Measurements from ENCODE around the gene BANP. TPM values are rescaled to one million over a fixed set of nuclear protein-coding genes. Genes with fewer than 3 reads are reported as not detected.

The BANP gene
- total and polyA plus RNA-seq, 2 donors (not counting 3 experiments of a cell fraction or from before 2014, with no cell fraction given) = 22.4 to 33.8 TPM

GRCh38 chr16:87963400-87963799 is 12.2 kb downstream of the BANP start:
- Histone ChIP-seq H4K20me1 (replicated peaks; ENCODE audit: control insufficient read depth, extremely low read depth, insufficient read depth, low read length) (no peaks in the 10 kb centered on the region), H3K27ac (ENCODE audit: insufficient read depth, low read depth, low read length) (peak overlapping the region; percentile 94), H3K4me2 (ENCODE audit: insufficient read depth, low read length) (peak overlapping the region; percentile 79), H3K27me3 (ENCODE audit: control insufficient read depth in 2 of 2, insufficient read depth in 2 of 2, low read length in 2 of 2) (no peaks in the 10 kb centered on the region), H3K9me3 (replicated peaks; ENCODE audit: control insufficient read depth, insufficient read depth, low read length) (no peaks in the 10 kb centered on the region), H3K9ac (replicated peaks; ENCODE audit: extremely low read depth, insufficient read depth, low read length) (peak overlapping the region; percentile 95), H3K36me3 (ENCODE audit: control insufficient read depth in 2 of 2, extremely low read depth in 1 of 2, insufficient read depth in 2 of 2, low read length in 2 of 2) (no peaks in the 10 kb centered on the region), H3K79me2 (ENCODE audit: control insufficient read depth, insufficient read depth, low read length) (peaks cover 66% of the 10 kb centered on the region), H3K4me1 (ENCODE audit: control insufficient read depth, extremely low read depth, insufficient read depth, low read length) (peaks cover 32% of the 10 kb centered on the region), H3K4me3 (replicated peaks in 1 of 3; ENCODE audit: insufficient read depth in 1 of 3, low read depth in 1 of 3, low read length in 3 of 3) (peak overlapping the region in 1 of 3 experiments; percentile 18), H3K9me1 (replicated peaks; ENCODE audit: control insufficient read depth, extremely low read depth, insufficient read depth, low read length) (no peaks in the 10 kb centered on the region), H2AFZ (ENCODE audit: low read depth, low read length) (peak overlapping the region; percentile 10)
- ChIA-PET POLR2A (interaction anchor here (1.2 kb wide), 1 partner anchor 12 kb away, joined by 3 read pairs; the partner anchor contains the start of gene BANP), CTCF (interaction anchor here (1.0 to 1.4 kb wide), 3 partner anchors 10 to 20 kb away, joined by 3 to 7 read pairs (median 5); partner anchors contain the start of gene BANP)
- BruUV-seq (replicated peaks) = no TSS peak
- DNase-seq (ENCODE audit: low read depth, low spot score) (peak; percentile 93), FAIRE-seq (peak; percentile 91)
- intact Hi-C loops (cut with micrococcal nuclease) = loop anchor here (1.0 kb wide), 1 partner anchor 12 kb away; the partner anchor contains the start of gene BANP
- dilution Hi-C loops (cut with MboI; ENCODE audit: extremely low pct_ligation_motif_present, low sequenced_read_pairs) = no loop called here
- TF ChIP-seq MAX (IDR thresholded peaks at IDR 0.05; ENCODE audit: insufficient read depth, insufficient read length) (no peak), EZH2 (IDR thresholded peaks at IDR 0.05; ENCODE audit: borderline replicate concordance, low read depth, low read length, severe bottlenecking) (no peak), POLR2A (IDR thresholded peaks at IDR 0.05; ENCODE audit: low read depth, low read length) (peak; percentile 17), GATA2 (IDR thresholded peaks at IDR 0.05; ENCODE audit: insufficient read depth, insufficient read length, low read depth, low read length) (peak; percentile 80), JUN (IDR thresholded peaks at IDR 0.05; ENCODE audit: borderline replicate concordance, insufficient read depth, insufficient read length, low read depth) (peak; percentile 89), POLR2AphosphoS5 (IDR thresholded peaks at IDR 0.05; ENCODE audit: insufficient read depth, low read depth, low read length) (peak; percentile 66), FOS (IDR thresholded peaks at IDR 0.05; ENCODE audit: borderline replicate concordance, insufficient read depth, low read length) (peak; percentile 96)

All from endothelial cell of umbilical vein (primary cell).